Right ventricle myocardium superior (tissue), 1 donor: ENCODE data around the gene CSF2RB. TPM values are rescaled to one million over a fixed set of nuclear protein-coding genes. Genes with fewer than 3 reads are reported as not detected.
A peak's percentile ranks its signal among the peaks of the same experiment; 100 is the strongest.

Source experiments
- ATAC-seq: fragments of 200-7000 bp; cut with Tn5 transposase; one replicate; pipeline ENCODE4 v1.9.1; 2020; ENCODE audit warnings: mild to moderate bottlenecking; ENCODE audit not compliant: poor library complexity
- DNase-seq: peaks from one replicate; pipeline ENCODE4 v3.0.0-alpha.2; 2020
- intact Hi-C: fragments of 100-400 bp; cut with DNase I; formaldehyde crosslinking; loops from one replicate; pipeline ENCODE4 v1.11.2; 2022
- total RNA-seq: library from RNA; stranded (reverse); fragmentation: NEBNext Ultra II Directional; extraction: Animal tissue kit (Norgen Biotek cat#: 25700); gene quantifications from one replicate; pipeline ENCODE4 v1.2.1, GENCODE V29; 2021
- donor health status: DM: no; HTN: yes; CAD: no; lungs with severe emphysema.

Gene CSF2RB
- total RNA-seq, 1 donor from 2014 or later, result 2.2 TPM

GRCh38 chr22:36884349-36885158 lies 28.9 kb upstream of the CSF2RB start:
- DNase-seq, result no peak
- intact Hi-C loops, result no loop called here
- ATAC-seq, result no peak

- ATAC-seq, result peak; percentile 20
- intact Hi-C loops, result no loop called here
- no peak for DNase-seq
These were observed 28.0 kb upstream of the CSF2RB start for GRCh38 chr22:36885474-36885873.

- intact Hi-C loops, result no loop called here
- no peak for DNase-seq
- ATAC-seq, result no peak
These were observed 27.4 kb upstream of the CSF2RB start for GRCh38 chr22:36886016-36886415.

GRCh38 chr22:36887162-36887561 lies 26.3 kb upstream of the CSF2RB start:
- intact Hi-C loops, result no loop called here
- DNase-seq (no peak), ATAC-seq (no peak)

- no peak for DNase-seq
- intact Hi-C loops, result no loop called here
- ATAC-seq, result no peak
These were observed 21.8 kb upstream of the CSF2RB start for GRCh38 chr22:36891646-36892045.

GRCh38 chr22:36892292-36892691 lies 21.1 kb upstream of the CSF2RB start:
- intact Hi-C loops, result no loop called here
- DNase-seq (no peak), ATAC-seq (no peak)

- intact Hi-C loops, result no loop called here
- no peak for DNase-seq
- no peak for ATAC-seq
These were observed 20.2 kb upstream of the CSF2RB start for GRCh38 chr22:36893262-36893661.

GRCh38 chr22:36894266-36894665 lies 19.2 kb upstream of the CSF2RB start:
- ATAC-seq (no peak), DNase-seq (no peak)
- intact Hi-C loops, result no loop called here

- intact Hi-C loops, result no loop called here
- no peak for ATAC-seq
- DNase-seq, result no peak
These were observed 15.8 kb upstream of the CSF2RB start for GRCh38 chr22:36897611-36898010.

GRCh38 chr22:36898690-36899089 lies 14.7 kb upstream of the CSF2RB start:
- DNase-seq (no peak), ATAC-seq (no peak)
- intact Hi-C loops, result no loop called here

GRCh38 chr22:36899498-36899897 lies 13.9 kb upstream of the CSF2RB start:
- intact Hi-C loops, result no loop called here
- ATAC-seq, result no peak
- no peak for DNase-seq

- ATAC-seq (no peak), DNase-seq (no peak)
- intact Hi-C loops, result no loop called here
These were observed 13.2 kb upstream of the CSF2RB start for GRCh38 chr22:36900225-36900624.

- ATAC-seq, result no peak
- DNase-seq, result no peak
- intact Hi-C loops, result no loop called here
These were observed 12.5 kb upstream of the CSF2RB start for GRCh38 chr22:36900880-36901279.

- intact Hi-C loops, result no loop called here
- ATAC-seq, result no peak
- no peak for DNase-seq
These were observed 11.9 kb upstream of the CSF2RB start for GRCh38 chr22:36901411-36902142.

- intact Hi-C loops, result no loop called here
- DNase-seq (peak; percentile 44), ATAC-seq (peak; percentile 73)
These were observed 11.1 kb upstream of the CSF2RB start for GRCh38 chr22:36902143-36902926.

- intact Hi-C loops, result no loop called here
- no peak for DNase-seq
- no peak for ATAC-seq
These were observed 9.1 kb upstream of the CSF2RB start for GRCh38 chr22:36904260-36904880.

GRCh38 chr22:36907253-36908195 lies 5.9 kb upstream of the CSF2RB start:
- DNase-seq (no peak), ATAC-seq (no peak)
- intact Hi-C loops, result no loop called here

- no peak for ATAC-seq
- no peak for DNase-seq
- intact Hi-C loops, result no loop called here
These were observed 3.0 kb upstream of the CSF2RB start for GRCh38 chr22:36910461-36910860.
